ENCODE measurements around the gene OR6N2. TPM values are rescaled to one million over a fixed set of nuclear protein-coding genes. Genes with fewer than 3 reads are reported as not detected.

OR6N2 gene
- total RNA-seq, 2 experiments from 2014 or later, result not detected

DNA sequence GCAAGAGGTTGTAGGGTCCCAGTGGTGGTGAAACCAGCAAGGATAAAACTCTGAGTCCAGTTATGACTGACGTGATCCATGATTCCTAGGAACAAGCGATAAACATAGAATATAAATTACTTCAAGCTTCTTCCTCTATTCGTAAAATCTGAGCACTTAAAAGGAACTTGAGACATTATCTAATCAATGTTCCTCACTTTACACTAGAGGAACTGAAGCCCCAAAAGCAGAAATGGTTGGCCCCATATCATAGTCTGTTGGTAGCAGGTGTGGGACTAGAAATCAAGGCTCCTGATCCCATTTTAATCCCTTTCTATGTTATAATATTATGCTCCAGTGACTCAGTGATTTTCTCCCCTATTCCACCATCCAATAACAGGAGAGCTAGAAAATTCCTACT lies 28.3 kb upstream of the OR6N2 start:
- Mint-ChIP-seq H3K36me3 (ENCODE audit: low read depth) (no peaks in the 10 kb centered on the region), H3K4me3 (no peak overlapping the region), H3K9me3 (ENCODE audit: insufficient read depth) (no peaks in the 10 kb centered on the region), H3K27ac (no peak overlapping the region), H3K27me3 (ENCODE audit: low read depth) (peaks cover 4% of the 10 kb centered on the region), H3K4me1 (ENCODE audit: low read depth) (no peaks in the 10 kb centered on the region)
- ChIA-PET CTCF (no interaction called here), POLR2A (no interaction called here)
- DNase-seq (no peak), ATAC-seq (no peak)

DNA sequence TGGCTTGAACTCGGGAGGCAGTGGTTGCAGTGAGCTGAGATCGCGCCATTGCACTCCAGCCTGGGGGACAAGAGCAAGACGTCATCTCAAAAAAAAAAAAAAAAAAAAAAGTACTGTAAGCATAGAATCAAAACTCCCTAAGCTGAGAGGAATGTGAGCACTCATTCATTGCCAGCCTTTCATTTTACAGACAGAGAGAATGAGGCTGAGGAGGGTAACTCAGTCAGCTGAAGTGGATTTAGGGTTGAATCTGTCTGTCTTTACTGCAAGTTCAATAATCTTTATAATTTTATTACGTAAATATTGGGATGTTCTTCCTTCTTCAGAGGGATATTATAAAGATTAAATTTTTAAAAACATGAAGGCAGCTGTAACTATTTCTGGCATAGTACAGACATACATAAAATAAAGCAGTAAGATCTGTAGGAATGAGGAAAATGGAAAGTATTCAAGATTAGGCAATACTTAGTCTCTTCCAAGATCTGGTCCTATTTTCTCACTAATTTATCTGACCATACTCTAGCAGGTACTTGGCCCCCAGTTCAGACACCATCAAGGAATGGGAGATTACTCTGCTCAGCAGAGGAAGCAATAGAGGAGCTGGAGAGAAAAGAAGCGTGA lies 26.0 kb upstream of the OR6N2 start:
- ChIA-PET CTCF (interaction anchor here (1.3 kb wide), 1 partner anchor 12 kb away, joined by 4 read pairs; no protein-coding TSS in a partner anchor), POLR2A (no interaction called here)
- DNase-seq (no peak), ATAC-seq (no peak)
- Mint-ChIP-seq H3K36me3 (ENCODE audit: low read depth) (no peaks in the 10 kb centered on the region), H3K4me3 (no peak overlapping the region), H3K27me3 (ENCODE audit: low read depth) (peaks cover 11% of the 10 kb centered on the region), H3K27ac (no peak overlapping the region), H3K4me1 (ENCODE audit: low read depth) (no peaks in the 10 kb centered on the region), H3K9me3 (ENCODE audit: insufficient read depth) (no peaks in the 10 kb centered on the region)

DNA sequence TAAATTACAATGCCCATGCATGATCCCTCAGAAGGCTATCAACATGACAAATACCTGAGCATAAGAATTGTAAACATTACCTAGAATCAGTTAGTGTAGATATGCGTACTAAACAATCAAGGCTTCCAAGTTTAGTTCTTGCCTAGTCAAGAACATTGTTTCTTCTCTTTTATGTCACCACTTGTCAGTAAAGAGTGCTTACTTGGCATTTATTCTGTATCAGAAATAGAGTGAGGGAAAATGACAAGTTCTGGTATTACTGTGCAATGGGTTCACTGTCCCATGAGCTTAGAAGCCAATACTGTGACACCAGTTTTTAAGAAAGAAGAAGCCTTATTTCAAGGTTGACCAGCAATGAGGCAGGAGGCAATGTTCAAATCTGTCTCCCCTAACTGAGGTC lies 22.7 kb upstream of the OR6N2 start:
- H3K4me3 Mint-ChIP-seq, result no peak overlapping the region
- no peaks in the 10 kb centered on the region for H3K9me3 Mint-ChIP-seq (ENCODE audit: insufficient read depth)
- peaks cover 18% of the 10 kb centered on the region for H3K27me3 Mint-ChIP-seq (ENCODE audit: low read depth)
- CTCF ChIA-PET, result no interaction called here
- no peaks in the 10 kb centered on the region for H3K4me1 Mint-ChIP-seq (ENCODE audit: low read depth)
- ATAC-seq (no peak), DNase-seq (no peak)
- H3K27ac Mint-ChIP-seq, result no peak overlapping the region
- POLR2A ChIA-PET, result no interaction called here
- H3K36me3 Mint-ChIP-seq (ENCODE audit: low read depth), result no peaks in the 10 kb centered on the region

- H3K9me3 Mint-ChIP-seq (ENCODE audit: insufficient read depth), result no peaks in the 10 kb centered on the region
- ChIA-PET POLR2A (no interaction called here), CTCF (no interaction called here)
- DNase-seq (no peak), ATAC-seq (no peak)
- no peak overlapping the region for H3K27ac Mint-ChIP-seq
- H3K4me3 Mint-ChIP-seq, result no peak overlapping the region
- no peaks in the 10 kb centered on the region for H3K4me1 Mint-ChIP-seq (ENCODE audit: low read depth)
- H3K27me3 Mint-ChIP-seq (ENCODE audit: low read depth), result peaks cover 16% of the 10 kb centered on the region
- H3K36me3 Mint-ChIP-seq (ENCODE audit: low read depth), result no peaks in the 10 kb centered on the region
Observed at GRCh38 chr1:158801396-158801795, 20.4 kb upstream of the OR6N2 start.

GRCh38 chr1:158800526-158800925 lies 19.5 kb upstream of the OR6N2 start:
- ATAC-seq (no peak), DNase-seq (no peak)
- ChIA-PET CTCF (no interaction called here), POLR2A (no interaction called here)
- Mint-ChIP-seq H3K4me1 (ENCODE audit: low read depth) (no peaks in the 10 kb centered on the region), H3K4me3 (no peak overlapping the region), H3K27ac (no peak overlapping the region), H3K9me3 (ENCODE audit: insufficient read depth) (no peaks in the 10 kb centered on the region), H3K36me3 (ENCODE audit: low read depth) (no peaks in the 10 kb centered on the region), H3K27me3 (ENCODE audit: low read depth) (peaks cover 16% of the 10 kb centered on the region)

GRCh38 chr1:158799689-158800088 lies 18.7 kb upstream of the OR6N2 start:
- ChIA-PET CTCF (no interaction called here), POLR2A (no interaction called here)
- Mint-ChIP-seq H3K4me1 (ENCODE audit: low read depth) (no peaks in the 10 kb centered on the region), H3K27me3 (ENCODE audit: low read depth) (peaks cover 16% of the 10 kb centered on the region), H3K4me3 (no peak overlapping the region), H3K9me3 (ENCODE audit: insufficient read depth) (no peaks in the 10 kb centered on the region), H3K27ac (no peak overlapping the region), H3K36me3 (ENCODE audit: low read depth) (no peaks in the 10 kb centered on the region)
- ATAC-seq, result no peak
- DNase-seq, result no peak

DNA sequence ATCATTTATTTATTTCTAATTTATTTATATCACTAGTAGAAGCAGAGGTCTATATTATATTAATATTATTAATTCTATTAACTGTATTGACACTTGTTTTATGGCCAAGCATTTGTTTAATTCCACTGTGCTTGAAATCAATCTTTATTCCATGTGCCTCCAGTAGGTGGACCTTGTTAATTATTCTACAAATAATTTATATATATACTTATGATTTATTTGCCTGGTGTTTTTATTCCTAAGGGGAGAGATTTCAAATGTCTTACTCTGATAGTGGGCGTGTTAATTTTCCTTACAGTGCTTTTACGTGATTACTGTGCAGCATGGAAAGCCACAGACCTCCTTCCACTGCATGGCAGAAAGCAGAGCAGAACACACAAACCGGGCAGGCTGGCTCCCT lies 17.5 kb upstream of the OR6N2 start:
- Mint-ChIP-seq H3K4me1 (ENCODE audit: low read depth) (no peaks in the 10 kb centered on the region), H3K9me3 (ENCODE audit: insufficient read depth) (no peaks in the 10 kb centered on the region), H3K36me3 (ENCODE audit: low read depth) (no peaks in the 10 kb centered on the region), H3K4me3 (no peak overlapping the region), H3K27me3 (ENCODE audit: low read depth) (peaks cover 13% of the 10 kb centered on the region), H3K27ac (no peak overlapping the region)
- CTCF ChIA-PET, result no interaction called here
- no peak for DNase-seq
- POLR2A ChIA-PET, result no interaction called here
- no peak for ATAC-seq

- ATAC-seq (no peak), DNase-seq (no peak)
- no peaks in the 10 kb centered on the region for H3K9me3 Mint-ChIP-seq (ENCODE audit: insufficient read depth)
- H3K4me3 Mint-ChIP-seq, result no peak overlapping the region
- no peaks in the 10 kb centered on the region for H3K36me3 Mint-ChIP-seq (ENCODE audit: low read depth)
- POLR2A ChIA-PET, result interaction anchor here (1.0 kb wide), 1 partner anchor 215 kb away, joined by 3 read pairs; the partner anchor contains the start of gene IFI16
- no peaks in the 10 kb centered on the region for H3K4me1 Mint-ChIP-seq (ENCODE audit: low read depth)
- peaks cover 10% of the 10 kb centered on the region for H3K27me3 Mint-ChIP-seq (ENCODE audit: low read depth)
- CTCF ChIA-PET, result interaction anchor here (1.0 to 1.9 kb wide), 4 partner anchors 9 to 208 kb away, joined by 4 to 13 read pairs (median 4); a partner anchor contains a TSS
- H3K27ac Mint-ChIP-seq, result no peak overlapping the region
Observed at GRCh38 chr1:158794247-158794646, 13.2 kb upstream of the OR6N2 start.

DNA sequence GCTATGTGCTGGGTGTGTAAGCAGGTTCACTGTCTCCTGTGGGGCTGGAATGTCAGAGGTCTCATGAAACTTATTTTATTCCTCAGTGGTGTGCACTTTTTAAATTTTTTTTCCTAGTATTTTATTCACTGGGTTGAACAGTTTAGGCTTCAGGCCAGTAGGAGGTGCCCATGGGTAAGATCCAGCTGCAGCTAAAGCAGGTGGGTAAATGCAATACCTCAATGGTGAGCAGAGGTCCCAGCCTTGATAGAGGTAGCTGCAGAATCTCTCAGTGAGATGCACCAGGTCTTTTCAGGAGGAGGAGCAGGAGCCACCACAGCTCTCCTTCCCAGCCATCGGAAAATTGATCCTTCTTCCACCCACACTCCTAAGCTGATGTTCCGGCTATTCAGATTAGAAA lies 12.6 kb upstream of the OR6N2 start:
- no peak for ATAC-seq
- H3K4me3 Mint-ChIP-seq, result no peak overlapping the region
- no peak overlapping the region for H3K27ac Mint-ChIP-seq
- H3K27me3 Mint-ChIP-seq (ENCODE audit: low read depth), result peaks cover 11% of the 10 kb centered on the region
- no peak for DNase-seq
- H3K4me1 Mint-ChIP-seq (ENCODE audit: low read depth), result no peaks in the 10 kb centered on the region
- ChIA-PET POLR2A (interaction anchor here (1.0 kb wide), 1 partner anchor 216 kb away, joined by 3 read pairs; the partner anchor contains the start of gene IFI16), CTCF (interaction anchor here (0.9 to 1.9 kb wide), 5 partner anchors 8 to 279 kb away, joined by 3 to 13 read pairs (median 4); a partner anchor contains a TSS)
- no peaks in the 10 kb centered on the region for H3K9me3 Mint-ChIP-seq (ENCODE audit: insufficient read depth)
- no peaks in the 10 kb centered on the region for H3K36me3 Mint-ChIP-seq (ENCODE audit: low read depth)

DNA sequence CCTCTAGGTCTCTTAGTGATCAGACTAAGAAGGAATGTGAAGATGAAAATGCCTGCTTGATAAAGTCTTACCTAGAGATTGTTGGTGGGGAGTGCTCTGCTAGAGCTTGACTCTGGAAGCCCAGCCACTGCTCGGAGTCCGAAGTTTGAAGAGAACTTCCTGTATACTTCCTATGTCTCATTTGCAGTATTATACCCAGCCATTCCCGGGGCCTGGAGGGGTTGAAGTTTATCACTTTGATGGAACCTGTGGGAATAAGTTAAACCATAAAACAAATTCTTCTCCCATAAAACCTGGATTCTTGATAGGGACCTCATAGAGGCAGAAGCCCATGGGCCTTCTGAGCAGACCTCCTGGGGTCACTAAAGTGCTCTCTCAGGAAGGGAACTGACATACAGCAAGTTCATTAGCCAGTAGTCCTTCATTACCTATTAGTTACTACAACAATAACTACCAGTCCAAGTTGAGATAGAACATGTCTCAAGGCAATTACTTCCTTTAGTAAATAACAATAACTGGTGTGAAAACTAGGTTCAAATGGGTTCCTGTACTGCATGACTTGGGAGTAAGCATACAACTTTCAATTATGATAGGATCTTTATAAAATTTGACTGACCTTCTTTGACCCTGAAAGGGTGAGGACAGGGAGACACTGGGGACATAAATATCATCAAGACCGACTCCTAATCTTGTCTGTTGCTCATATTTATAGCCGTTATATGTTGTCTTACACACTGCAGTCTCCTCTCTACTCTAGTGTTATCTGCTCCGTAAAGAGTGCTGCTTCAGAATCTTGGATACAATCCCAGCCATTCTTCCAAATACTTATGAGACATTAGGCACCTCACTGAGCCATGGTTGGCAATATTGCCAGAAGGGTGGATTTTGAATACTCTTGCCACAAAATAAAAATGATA lies 8.8 kb downstream of the OR6N2 start, which contains the start of gene OR6N1:
TSS of gene OR6N1 (minus strand) at position 246 of the 917 bp plus-strand sequence. CDS start 5,513 bp downstream, outside the sequence.
- no peak within 1 kb of the TSS for H3K27ac Mint-ChIP-seq
- peaks cover 15% of the 10 kb centered on the region for H3K27me3 Mint-ChIP-seq (ENCODE audit: low read depth)
- CTCF ChIA-PET, result no interaction called here
- H3K4me1 Mint-ChIP-seq (ENCODE audit: low read depth), result no peaks in the 10 kb centered on the region
- H3K4me3 Mint-ChIP-seq, result no peak within 1 kb of the TSS
- DNase-seq, result no peak
- H3K36me3 Mint-ChIP-seq (ENCODE audit: low read depth), result no peaks in the 10 kb centered on the region
- POLR2A ChIA-PET, result no interaction called here
- no peaks in the 10 kb centered on the region for H3K9me3 Mint-ChIP-seq (ENCODE audit: insufficient read depth)
- ATAC-seq, result no peak

DNA sequence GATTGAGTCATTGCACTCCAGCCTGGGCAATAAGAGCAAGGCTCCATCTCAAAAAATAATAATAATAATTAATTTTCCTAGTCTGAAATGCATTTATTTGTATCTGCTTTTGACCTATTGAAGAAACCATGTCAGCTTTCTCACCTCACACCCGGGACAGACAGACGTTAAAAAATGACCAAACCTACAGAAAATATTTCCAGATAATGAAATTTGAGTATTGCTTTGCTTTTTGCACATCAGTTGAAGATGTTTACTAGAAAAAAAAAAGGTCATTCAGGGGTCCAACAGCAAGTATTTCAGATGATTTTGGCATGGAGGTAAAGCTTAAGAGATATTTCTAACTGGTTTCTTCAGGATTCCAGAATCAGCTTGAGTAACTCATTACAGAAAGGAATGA lies 26.6 kb downstream of the OR6N2 start, which contains the start of gene OR6K6:
TSS of gene OR6K6 (plus strand) at position 301 of the 400 bp plus-strand sequence. CDS start 168 bp downstream, outside the sequence.
- no peak within 1 kb of the TSS for H3K4me3 Mint-ChIP-seq
- H3K27ac Mint-ChIP-seq, result no peak within 1 kb of the TSS
- DNase-seq (no peak), ATAC-seq (no peak)
- H3K4me1 Mint-ChIP-seq (ENCODE audit: low read depth), result no peaks in the 10 kb centered on the region
- ChIA-PET CTCF (no interaction called here), POLR2A (no interaction called here)
- H3K27me3 Mint-ChIP-seq (ENCODE audit: low read depth), result no peaks in the 10 kb centered on the region
- no peaks in the 10 kb centered on the region for H3K36me3 Mint-ChIP-seq (ENCODE audit: low read depth)
- H3K9me3 Mint-ChIP-seq (ENCODE audit: insufficient read depth), result no peaks in the 10 kb centered on the region

GRCh38 chr1:158752155-158752712 lies 28.8 kb downstream of the OR6N2 start:
- ATAC-seq (no peak), DNase-seq (no peak)
- H3K4me3 Mint-ChIP-seq, result no peak overlapping the region
- CTCF ChIA-PET, result no interaction called here
- H3K27ac Mint-ChIP-seq, result no peak overlapping the region
- H3K9me3 Mint-ChIP-seq (ENCODE audit: insufficient read depth), result no peaks in the 10 kb centered on the region
- H3K4me1 Mint-ChIP-seq (ENCODE audit: low read depth), result no peaks in the 10 kb centered on the region
- POLR2A ChIA-PET, result no interaction called here
- H3K36me3 Mint-ChIP-seq (ENCODE audit: low read depth), result no peaks in the 10 kb centered on the region
- peaks cover 5% of the 10 kb centered on the region for H3K27me3 Mint-ChIP-seq (ENCODE audit: low read depth)
